Stomach (tissue), 4 donors: ENCODE data around the gene C10orf67.

ENCODE experiments used
- POLR2A ChIP-seq, 4 donors: fragments of 450-650 bp; IDR thresholded peaks; one replicate each; pipeline ENCODE4 v1.6.1; 2016; ENCODE audit warnings: antibody characterized with exemption in 4 of 4, control low read depth in 2 of 4, mild to moderate bottlenecking in 1 of 4, moderate library complexity in 1 of 4
- TF ChIP-seq, protein P1 (sequence below), 7 experiments: fragments of 450-650 bp in 4 of 7; fragments of 200-600 bp in 3 of 7; sonication (generic) in 3 of 7; IDR thresholded peaks; one replicate each; pipeline ENCODE4 v1.5.1; 2016 to 2019; ENCODE audit warnings: antibody characterized with exemption in 7 of 7, control low read depth in 2 of 7, mild to moderate bottlenecking in 1 of 7

DNA sequence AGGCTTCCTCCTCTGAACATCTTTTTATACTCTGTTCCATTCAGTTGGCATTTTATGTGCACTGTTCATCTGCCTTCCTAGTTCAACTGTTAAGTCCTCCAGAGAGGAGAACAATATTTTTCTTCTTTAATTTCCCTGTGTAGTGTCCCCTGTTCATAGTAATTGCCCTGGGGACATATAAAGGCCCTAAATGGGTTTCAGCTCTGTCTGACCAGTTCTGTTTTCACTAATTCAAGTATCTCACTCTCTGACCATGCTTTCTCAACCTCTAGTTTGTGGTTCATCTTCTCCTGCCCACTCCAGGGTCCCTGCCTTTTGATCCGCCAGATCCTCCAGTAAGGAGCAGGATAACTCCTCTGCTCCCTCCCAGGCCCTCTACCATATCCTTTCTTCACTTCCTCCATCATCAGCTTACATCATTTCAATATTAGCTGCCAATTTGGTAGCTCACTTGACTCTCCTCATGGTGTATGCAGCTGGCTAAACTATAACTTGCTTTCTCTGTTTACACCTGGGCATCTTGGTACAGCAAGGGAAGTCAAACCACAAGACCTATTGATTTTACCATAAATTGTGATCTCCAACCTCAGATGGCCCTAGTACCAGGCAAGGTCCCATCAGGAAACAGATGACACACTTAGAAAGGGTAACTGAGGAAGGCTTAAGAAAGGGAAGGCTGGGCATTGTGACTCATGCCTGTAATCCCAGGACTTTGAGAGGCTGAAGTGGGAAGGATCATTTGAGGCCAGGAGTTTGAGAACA is 17.7 kb upstream of the C10orf67 start:
- TF ChIP-seq, protein P1, sequence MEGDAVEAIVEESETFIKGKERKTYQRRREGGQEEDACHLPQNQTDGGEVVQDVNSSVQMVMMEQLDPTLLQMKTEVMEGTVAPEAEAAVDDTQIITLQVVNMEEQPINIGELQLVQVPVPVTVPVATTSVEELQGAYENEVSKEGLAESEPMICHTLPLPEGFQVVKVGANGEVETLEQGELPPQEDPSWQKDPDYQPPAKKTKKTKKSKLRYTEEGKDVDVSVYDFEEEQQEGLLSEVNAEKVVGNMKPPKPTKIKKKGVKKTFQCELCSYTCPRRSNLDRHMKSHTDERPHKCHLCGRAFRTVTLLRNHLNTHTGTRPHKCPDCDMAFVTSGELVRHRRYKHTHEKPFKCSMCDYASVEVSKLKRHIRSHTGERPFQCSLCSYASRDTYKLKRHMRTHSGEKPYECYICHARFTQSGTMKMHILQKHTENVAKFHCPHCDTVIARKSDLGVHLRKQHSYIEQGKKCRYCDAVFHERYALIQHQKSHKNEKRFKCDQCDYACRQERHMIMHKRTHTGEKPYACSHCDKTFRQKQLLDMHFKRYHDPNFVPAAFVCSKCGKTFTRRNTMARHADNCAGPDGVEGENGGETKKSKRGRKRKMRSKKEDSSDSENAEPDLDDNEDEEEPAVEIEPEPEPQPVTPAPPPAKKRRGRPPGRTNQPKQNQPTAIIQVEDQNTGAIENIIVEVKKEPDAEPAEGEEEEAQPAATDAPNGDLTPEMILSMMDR (IDR thresholded peaks at IDR 0.05) = no peak
- TF ChIP-seq POLR2A (IDR thresholded peaks at IDR 0.05) = no peak
